Femur (tissue), 1 donor: ENCODE results near the gene MANBA.
"Not testable (repeated sequence)": the region's sequence is repeated elsewhere in the genome, so short reads cannot be mapped to it uniquely, and the experiment has no call there.

Source experiments
- DNase-seq: peaks from one replicate; pipeline ENCODE4 v3.0.0-alpha.2; 2017

MANBA gene

DNA sequence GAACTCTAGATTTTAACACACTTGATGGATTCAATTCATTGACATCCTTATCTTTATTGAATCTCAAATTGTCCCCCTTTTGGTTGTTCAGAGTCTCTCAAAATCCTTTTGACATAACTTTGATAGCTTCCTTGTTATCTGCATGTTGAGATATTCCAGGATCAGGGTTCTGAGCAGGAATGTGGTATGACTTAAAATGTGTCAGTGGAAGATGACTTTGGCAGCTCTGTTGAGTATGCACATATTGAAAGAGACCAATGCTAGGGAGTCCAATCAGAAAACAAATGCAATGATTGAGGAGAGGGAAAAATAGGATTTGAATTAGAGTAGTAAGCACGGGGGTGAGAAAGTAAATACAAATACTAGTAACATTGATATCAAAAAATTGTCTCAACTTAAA, 93.8 kb downstream of the MANBA start:
- DNase-seq = no peak

DNA sequence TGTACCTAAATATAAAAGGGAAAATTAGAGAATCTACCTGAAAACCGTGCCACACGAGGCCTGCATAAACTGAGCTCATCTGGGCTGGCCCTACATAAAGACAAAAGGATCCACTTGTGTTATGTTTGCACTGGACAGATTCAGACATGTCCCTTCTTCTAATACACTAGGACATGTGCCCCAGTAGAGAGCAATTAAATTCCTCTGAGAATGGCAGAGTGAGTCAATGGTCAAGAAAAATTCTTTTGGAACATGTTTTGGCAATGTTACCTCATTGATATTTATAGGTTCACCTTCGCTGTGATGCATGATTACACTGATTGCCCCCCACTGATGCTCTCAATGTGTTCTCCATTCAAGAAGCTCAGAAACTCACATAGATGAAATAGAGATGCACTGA, 95.2 kb downstream of the MANBA start:
- no peak for DNase-seq

DNA sequence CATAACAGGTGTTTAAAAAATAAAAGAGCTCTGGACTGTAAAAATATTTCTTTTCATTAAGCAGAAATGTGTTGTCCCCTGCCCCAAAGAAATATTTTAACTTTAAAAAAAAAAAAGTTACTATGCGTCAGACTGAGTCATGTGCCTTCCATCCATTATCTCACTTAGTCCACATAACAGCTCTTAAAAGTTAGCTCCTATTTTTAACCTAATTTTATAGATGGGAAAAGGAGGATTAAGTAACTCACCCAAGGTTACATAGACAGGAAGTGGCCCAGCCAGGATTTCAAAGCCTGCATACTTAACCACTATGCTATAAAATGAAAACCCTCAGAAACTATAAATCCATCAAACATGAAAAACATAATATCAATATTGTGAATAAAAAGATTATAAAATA, 97.7 kb downstream of the MANBA start:
- DNase-seq = no peak

DNA sequence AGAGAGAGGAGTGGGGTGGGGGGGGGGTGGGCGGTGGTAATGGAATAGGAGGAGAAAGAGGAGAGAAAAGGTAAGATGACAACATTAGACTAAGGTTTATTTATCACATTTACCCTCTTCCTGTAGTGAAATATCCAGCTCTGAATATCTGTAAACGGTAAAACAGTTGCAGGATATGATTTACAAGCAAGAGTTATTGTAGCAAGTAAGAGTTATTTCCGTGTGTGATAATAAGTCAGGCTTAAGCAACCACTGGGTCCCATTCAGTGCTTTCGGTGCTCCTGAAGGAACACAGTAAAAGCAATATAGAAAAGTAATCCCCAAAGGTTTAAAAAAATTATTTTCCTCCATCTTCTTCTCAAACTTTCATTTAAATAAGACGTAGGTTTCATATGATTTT, 103.6 kb downstream of the MANBA start:
- DNase-seq = no peak

DNA sequence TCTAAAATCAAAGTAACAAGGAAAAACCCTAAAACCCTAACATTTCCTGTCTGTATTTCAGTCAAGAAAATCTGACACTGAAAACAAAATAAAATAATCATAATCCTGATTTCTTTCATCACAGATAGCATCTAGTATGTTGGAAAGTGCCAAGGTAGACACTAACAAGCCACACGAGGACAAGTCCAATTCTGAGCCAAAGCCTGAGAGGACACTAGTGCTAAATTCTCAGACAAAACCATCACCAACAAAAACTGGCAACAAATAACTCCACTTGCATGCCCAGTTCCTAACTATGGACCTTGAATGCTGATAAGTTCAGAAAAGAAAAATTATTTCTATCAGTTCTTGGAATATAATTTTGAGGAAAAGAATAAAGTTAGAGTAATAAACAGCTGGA, 113.7 kb downstream of the MANBA start:
- no peak for DNase-seq

DNA sequence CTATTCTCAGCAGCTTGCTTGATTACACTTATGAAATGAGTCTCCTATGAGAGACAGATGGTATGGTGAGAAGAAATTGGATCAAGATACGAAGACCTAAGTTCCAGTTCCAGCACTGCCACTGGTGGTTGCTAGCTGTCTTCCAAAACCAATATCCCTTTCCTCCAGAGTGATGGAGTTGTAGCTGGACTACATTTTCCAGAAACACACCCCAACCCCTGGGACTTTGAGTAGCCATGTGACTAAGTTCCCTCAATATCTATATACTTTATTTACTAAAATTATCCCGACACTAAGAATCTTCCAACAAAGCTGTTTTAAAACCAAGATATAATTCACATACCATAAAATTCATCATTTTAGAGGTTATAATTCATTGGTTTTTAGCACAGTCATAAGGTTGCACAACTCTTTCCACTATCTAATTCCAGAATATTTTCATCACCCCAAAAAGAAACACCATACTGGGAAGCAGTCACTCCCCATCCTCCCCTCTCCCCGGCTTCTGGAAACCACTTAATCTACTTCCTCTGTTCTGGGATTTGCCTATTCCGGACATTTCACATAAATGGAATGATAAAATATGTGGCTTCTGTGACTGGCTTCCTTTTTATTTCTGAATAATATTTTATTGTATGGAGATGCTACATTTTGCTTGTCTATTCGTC, 118.0 kb downstream of the MANBA start:
- no peak for DNase-seq

DNA sequence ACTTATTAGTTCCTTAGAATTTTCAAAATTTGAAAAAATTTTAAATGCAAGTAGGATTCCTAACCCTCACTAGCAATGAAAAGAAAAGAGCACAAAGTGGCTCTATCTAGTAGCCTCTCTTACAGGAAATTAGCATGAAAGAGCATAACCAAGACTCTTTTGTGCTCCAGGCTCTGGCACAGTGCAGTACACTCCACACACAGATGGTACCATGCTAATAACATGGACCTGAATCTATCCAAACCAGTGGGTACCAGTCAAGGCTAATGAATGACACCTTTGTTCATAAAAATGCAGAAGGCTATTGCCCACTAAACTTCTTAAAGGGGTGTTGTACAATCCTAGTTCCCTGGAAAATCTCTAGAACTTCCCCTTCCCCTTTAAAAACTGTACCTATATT, 119.0 kb downstream of the MANBA start:
- no peak for DNase-seq

DNA sequence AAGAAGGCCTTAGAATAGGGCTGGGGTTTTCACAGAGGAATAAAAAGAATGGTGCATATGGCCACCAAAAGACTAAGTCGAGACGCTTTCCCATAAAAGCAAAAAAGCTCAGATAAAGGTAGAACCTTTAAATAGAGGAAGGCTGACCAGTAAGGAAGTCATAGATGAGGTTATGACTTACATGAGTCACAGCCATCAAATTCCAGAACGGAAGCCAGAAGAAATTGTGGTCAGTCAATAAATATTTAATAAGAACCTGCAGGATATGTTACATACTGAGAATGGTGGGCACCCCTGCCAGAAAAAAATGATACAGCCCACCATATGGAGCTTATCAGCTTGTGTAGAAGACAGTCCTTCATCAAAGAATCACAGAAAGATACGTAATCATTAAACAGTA, 120.1 kb downstream of the MANBA start:
- DNase-seq = no peak

DNA sequence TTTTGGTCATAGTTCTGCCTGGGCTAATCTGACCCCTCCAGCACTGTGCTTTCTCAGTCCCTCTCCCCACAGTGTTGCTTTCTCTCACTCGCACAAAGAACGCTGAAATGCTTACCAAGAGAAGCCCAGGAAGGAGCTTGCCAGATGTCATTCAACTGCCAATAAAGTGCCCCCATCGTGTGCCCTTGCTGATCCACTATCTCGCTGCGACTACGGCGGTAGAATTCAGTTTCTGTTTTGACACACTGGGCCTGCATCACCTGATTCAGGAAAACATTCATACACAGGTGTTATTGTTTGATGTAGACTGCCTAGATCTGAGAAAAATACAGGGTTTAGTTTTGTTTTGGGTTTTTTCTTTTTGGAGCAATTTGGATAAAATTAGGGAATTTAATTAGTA, 121.2 kb downstream of the MANBA start:
- no peak for DNase-seq

DNA sequence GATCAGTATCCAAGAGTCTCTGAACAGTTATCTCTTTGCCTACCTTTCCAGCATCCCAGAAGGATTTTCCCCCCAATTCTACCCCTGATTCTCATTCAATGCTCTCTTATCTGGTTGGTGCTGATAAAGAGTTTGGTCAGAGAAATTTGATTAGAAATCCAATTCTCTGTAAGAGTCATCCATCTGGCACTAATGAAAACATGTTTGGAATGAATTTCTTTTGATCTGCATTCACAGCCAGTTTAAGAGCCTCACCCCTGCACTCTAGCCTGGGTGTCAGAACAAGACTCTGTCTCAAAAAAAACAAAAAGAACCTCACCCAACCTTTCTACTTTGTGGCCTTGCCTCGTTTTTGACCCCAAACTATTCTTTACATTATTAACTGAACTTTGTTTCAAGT, 122.1 kb downstream of the MANBA start:
- no peak for DNase-seq

DNA sequence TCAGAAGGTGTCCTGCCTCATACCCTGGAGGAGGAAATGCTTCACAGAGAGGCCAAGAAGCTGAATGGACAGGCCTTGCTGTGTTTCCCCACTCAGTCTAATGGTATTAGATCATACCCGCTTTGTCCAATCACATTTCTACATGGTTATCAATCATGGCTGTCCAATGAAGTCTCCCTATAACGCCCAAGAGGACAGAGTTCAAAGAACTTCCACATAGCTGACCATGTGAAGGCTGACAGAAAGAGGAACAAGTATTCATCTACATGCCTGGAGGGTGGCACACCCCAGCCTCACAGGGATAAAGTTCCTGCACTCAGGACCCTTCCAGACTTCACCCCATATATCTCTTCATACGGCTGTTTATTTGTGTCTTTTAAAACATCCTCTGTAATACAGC, 123.4 kb downstream of the MANBA start:
- no peak for DNase-seq

DNA sequence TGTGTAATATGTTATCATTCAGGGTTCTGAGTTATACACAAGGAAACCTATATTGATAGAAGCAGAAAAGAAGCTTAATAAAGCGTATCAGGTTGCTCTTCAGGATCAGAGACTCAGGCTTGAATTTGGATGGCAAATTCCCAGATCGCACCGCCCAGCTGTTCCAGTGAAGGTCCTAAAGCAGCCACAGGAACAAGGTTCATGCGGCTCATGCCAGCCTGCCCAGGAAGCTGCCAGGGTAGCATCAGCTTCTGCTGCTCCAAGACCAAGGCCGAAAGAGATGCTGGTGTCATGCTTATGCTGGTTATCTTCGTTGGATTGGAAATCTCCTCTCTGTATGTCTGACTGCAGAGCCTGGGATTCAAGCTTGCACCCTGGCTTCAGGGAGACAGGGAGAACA, 127.7 kb downstream of the MANBA start:
- DNase-seq = no peak

DNA sequence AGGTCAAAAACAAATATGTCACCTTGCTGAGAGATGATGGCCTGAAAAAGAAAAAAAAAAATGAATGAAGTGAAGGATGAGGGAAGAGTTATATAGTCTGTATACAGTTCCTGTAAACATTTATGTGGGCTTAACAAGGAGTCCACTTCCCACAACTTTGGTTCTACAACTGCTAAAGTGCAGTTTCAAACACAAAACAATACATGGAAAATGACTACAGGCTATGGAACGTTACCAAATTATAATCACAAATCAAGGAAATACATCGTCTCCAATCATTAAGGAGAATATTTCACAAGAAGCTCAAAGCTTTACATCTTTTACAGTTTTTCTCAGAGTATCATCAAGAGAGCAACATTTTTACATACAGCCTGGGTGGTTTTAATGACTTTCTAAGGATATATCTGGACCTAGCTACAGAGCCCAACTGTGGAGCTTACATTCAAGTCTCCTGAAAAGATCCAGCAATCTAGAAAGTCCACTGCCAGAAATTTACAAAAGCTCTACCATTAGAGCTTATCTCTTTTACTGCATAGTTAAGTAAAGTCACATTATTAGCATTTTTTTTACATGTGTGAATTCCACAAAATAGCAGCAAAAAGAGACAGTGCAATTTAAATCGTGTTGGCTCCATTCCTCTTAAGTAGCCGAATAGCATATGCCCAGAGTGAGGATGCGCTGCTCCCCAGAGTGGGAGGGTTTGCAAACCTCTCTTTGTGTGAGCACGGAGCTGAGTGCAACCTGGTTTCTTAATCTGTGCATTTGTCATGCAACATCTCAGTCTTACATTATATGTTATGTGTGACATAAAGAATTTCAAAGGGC, 128.3 kb downstream of the MANBA start:
- no peak for DNase-seq

DNA sequence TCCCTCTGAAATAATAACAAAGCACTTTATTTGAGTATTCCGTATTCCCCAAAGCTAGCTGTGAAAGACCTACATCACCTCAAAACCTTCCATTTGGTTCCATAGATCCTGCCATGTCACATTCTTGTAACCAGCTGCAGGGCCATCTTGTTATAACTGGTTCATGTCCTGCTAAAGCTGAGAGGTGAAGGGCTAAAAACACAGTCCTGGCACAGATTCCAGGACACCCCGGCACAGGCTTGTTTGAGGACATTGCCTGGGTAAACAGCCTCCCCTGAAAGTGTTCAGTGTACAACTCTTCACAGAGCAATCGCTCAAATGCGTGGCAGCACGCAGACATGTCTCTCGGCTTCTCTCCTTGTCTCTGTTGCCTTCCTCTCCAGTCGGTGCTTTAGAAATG, 129.2 kb downstream of the MANBA start:
- DNase-seq = no peak

DNA sequence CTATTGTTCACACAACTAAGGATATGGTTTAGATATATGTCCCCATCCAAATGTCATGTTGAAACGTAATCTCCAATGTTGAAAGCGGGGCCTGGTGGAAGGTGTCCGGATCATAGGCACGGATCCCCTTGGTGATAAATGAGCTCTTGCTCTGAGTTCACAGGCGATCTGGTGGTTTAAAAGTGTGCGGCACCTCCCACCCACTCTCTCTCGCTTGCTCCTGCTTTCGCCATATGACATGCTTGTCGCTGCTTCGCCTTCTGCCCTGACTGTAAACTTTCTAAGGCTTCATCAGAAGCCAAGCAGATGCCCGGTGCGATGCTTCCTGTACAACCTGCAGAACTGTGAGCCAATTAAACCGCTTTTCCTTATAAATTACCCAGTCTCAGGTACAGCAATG, 131.1 kb downstream of the MANBA start:
- no peak for DNase-seq

DNA sequence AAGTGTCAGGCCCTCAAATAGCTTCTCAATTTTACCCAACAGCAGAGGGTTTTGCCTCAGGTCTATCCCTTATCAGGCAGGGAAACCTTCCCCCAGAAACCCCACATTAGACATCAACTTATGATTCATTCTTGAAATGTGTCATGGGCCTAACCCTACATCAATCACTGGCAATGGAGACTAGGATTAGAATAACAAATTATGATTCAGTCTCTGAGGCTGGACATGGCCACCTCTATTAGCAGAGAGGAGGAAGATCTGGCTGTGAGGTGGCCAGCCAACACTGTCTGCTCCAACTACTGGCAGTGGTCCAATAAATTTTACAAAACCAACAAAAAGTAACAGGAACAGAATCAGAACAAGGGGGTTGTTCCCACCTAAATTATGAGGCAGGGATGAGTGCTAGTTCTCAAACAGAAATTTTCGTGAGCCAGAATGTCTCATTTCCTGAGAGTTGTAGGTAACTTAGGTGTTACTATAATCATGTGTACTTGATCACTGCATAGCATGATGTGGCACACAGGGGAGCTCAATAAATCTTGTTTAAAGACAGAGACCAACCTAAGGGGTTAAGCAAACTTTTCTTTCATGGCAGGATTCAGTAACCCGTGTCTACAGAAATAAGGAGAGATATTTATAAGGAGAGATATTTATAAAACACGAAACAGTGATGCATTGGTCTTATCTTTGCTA, 132.8 kb downstream of the MANBA start:
- DNase-seq = no peak

DNA sequence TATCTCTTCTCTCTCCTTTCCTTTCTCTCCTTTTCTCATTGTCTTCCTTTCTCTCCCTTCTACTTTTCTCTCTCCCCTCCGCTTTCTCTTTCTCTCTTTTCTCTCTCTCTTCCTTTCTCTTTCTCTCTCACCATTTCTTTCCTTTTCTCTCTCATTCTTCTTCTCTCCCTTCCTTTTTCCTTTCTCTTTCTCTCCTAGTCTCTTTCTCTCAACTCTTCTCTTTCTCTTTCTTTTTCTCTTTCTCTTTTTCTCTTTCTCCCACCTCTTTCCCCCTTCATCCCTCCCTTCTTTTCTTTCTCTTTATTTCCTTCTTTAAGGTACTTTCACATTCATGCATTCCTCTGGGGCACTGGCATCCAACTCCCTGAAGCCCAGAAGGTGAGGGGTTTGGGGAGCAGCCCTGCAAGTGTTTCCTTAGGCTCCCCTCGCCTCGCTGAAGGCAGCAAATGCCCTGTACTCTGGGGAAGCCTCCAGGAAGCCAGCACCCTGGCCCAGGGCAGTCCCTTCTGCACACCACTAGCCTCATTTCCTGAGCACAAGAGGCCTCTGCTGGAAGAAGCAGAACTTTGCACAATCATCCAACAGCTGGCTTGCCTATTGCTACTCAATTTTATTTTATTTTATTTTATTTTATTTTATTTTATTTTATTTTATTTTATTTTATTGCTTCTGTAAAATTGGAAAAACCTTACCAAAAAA, 135.4 kb downstream of the MANBA start:
- peak; percentile 31 for DNase-seq

DNA sequence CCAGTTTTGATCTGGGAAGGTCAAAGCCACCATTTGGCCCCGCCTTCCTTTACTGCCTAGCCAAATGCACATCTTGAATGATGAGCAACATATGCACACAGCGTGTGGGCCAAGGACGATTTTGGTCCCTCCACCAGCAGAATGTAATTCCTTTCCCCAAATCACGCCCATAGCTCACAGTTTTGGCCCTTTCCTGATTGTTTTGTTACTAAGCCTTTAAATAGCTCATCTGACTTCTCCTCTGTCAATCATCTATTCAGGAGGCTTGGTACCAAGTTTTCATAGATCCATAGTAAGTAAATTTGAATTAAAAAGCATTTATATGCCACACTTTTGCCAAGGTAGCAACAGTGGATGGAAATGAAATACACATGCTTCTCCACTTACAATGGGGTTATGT, 136.3 kb downstream of the MANBA start:
- DNase-seq = no peak

DNA sequence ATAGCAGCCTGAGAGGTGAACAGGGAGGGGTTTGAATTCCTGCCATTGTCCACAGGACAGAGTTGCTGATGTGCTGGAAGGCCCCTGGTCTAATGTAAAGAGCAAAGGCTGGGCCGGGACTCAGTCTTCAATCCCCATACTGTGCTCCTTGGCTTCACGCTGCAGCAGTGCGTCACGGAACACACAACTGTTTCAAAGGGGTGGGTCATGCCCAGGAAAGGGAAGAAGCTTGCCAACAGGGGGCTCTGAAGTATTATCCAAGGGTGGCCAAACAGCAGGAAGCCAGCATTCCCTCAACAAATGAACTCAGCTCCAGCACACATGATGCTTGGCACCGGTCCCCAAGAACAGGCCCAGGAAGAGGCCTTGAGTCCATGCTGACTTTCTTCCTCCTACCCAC, 137.1 kb downstream of the MANBA start:
- DNase-seq = peak; percentile 57

DNA sequence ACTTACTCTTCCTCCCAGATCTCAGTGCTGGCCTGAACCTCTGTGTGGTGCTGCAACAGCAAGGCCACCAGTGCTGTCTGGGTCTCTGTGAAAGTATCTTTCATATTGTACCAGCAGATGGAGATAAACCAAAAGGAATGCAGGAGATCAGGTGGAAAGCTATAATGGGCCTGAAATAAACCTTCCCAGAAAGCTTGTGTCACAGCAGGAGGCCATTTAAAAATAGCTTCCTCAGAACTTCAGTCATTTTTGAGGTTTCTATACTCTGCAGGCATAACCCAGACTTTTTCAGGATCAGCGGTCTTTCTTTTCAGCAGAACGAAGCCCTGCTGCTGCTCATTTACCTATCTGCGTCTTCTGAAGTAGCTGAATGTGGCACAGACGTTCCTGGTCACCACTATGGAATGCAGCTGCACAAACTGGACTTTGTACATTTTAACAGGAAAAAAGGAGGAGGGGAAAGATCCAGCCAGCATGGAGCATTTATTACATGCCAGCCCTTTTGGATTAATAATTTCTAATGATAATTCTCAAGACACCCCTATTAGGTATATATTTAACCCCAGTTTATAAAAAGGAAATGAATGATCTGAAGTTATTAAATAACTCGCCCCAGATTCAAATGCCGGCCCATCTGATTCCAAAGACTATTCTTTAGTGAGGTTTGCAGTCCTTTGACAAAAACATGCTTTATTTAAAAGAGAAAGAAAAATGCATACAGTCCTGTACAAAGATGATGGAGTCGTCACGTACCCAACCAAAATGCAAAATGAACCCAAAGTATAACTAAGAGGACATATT, 139.9 kb downstream of the MANBA start:
- DNase-seq = peak; percentile 40

DNA sequence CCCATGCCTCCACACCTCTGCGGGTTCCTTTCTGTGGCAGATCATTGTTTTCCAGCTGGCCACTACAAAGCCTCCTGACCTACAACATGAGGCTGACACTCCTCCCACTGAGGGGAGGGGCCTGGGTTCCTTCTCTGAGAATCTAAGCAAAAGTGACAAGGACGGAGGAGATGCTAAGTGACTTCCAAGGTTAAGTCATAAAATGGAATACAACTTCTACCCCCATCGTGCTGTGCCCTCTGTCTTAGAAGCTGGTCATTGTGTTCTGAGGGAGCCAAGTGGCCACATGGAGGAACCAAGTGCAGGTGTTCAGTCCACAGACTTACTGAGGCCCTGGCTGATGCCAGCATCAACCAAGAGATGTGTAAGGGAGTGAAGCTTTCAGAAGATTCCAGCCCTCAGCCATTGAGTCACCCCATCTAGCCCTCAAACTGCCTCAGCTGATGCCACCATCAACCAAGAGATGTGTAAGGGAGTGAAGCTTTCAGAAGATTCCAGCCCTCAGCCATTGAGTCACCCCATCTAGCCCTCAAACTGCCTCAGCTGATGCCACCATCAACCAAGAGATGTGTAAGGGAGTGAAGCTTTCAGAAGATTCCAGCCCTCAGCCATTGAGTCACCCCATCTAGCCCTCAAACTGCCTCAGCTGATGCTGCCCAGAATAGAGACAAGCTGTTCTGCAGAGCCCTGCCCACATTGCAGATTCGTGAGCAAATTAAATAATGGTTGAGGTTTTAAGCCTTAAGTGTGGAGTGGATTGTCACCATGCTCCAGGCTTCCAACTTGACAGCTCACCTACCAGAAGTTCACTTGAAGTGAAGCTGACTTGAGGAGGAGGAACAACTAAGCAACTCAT, 140.8 kb downstream of the MANBA start:
- DNase-seq = not testable (repeated sequence)

DNA sequence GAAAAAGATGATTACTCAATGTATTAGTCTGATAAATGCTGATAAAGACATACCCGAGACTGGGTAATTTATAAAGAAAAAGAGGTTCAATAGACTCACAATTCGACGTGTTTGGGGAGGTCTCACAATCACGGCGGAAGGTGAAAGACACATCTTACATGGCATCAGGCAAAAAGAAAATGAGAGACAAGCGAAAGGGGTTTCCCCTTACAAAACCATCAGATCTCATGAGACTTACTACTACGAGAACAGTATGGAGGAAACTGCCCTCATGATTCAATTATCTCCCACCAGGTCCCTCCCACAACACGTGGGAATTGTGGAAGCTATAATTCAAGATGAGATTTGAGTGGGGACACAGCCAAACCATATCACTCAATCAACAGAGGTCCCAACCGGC, 141.7 kb downstream of the MANBA start:
- DNase-seq = not testable (repeated sequence)
